GM19099 (cell line): ENCODE data around the gene PYGB.

Experiments
- POLR2A ChIP-seq: IDR thresholded peaks from 3 replicates; pipeline ENCODE4 v1.6.1; 2011; ENCODE audit warnings: low read depth; ENCODE audit not compliant: insufficient read length; ENCODE audit errors: extremely low read depth

Gene PYGB

GRCh38 chr20:25300496-25301170, 52.7 kb downstream of the PYGB start:
- no peak for TF ChIP-seq POLR2A

GRCh38 chr20:25301357-25301920, 53.6 kb downstream of the PYGB start:
- no peak for TF ChIP-seq POLR2A

GRCh38 chr20:25302596-25302995, 54.7 kb downstream of the PYGB start:
- no peak for TF ChIP-seq POLR2A

- no peak for TF ChIP-seq POLR2A
These were observed 55.6 kb downstream of the PYGB start for GRCh38 chr20:25303292-25304024.

- no peak for TF ChIP-seq POLR2A
These were observed 56.2 kb downstream of the PYGB start for GRCh38 chr20:25304025-25304549.

- TF ChIP-seq POLR2A, result no peak
These were observed 59.4 kb downstream of the PYGB start for GRCh38 chr20:25306991-25307903.

- no peak for TF ChIP-seq POLR2A
These were observed 60.2 kb downstream of the PYGB start for GRCh38 chr20:25308083-25308491.

GRCh38 chr20:25308671-25309394, 60.9 kb downstream of the PYGB start:
- TF ChIP-seq POLR2A, result no peak

- TF ChIP-seq POLR2A, result no peak
These were observed 61.7 kb downstream of the PYGB start for GRCh38 chr20:25309395-25310267.

- no peak for TF ChIP-seq POLR2A
These were observed 62.5 kb downstream of the PYGB start for GRCh38 chr20:25310268-25310920.

GRCh38 chr20:25310921-25311728, 63.2 kb downstream of the PYGB start:
- no peak for TF ChIP-seq POLR2A

- TF ChIP-seq POLR2A, result no peak
These were observed 65.7 kb downstream of the PYGB start for GRCh38 chr20:25313593-25313992.
